Cerebellar nuclear complex (tissue), 1 donor: ENCODE measurements around the gene HLA-DRB5.
"Not testable (repeated sequence)": the region's sequence is repeated elsewhere in the genome, so short reads cannot be mapped to it uniquely, and the experiment has no call there.

Source experiments
- DNase-seq, 2 experiments: peaks; one replicate each; lab custom pipeline; 2025; lab: John Stamatoyannopoulos, UW

HLA-DRB5 gene

GRCh38 chr6:32501016-32501415 lies 29.1 kb downstream of the HLA-DRB5 start:
- no peak for DNase-seq

- no peak for DNase-seq
These were observed 37.7 kb downstream of the HLA-DRB5 start for GRCh38 chr6:32492351-32492750.

GRCh38 chr6:32491700-32492099 lies 38.4 kb downstream of the HLA-DRB5 start:
- DNase-seq, result no peak

GRCh38 chr6:32488083-32488482 lies 42.0 kb downstream of the HLA-DRB5 start:
- DNase-seq, result no peak

GRCh38 chr6:32484614-32484998 lies 45.5 kb downstream of the HLA-DRB5 start:
- DNase-seq, result no peak

GRCh38 chr6:32483968-32484613 lies 46.0 kb downstream of the HLA-DRB5 start:
- no peak for DNase-seq

- no peak for DNase-seq
These were observed 54.5 kb downstream of the HLA-DRB5 start for GRCh38 chr6:32475392-32476206.

- not testable (repeated sequence) for DNase-seq
These were observed 56.4 kb downstream of the HLA-DRB5 start for GRCh38 chr6:32473376-32474348.

- no peak for DNase-seq
These were observed 57.2 kb downstream of the HLA-DRB5 start for GRCh38 chr6:32472781-32473375.

- not testable (repeated sequence) for DNase-seq
These were observed 62.2 kb downstream of the HLA-DRB5 start for GRCh38 chr6:32467743-32468503.
